ENCODE measurements around the gene ZFAND2B.
A peak's percentile ranks its signal among the peaks of the same experiment; 100 is the strongest.
"Not testable (repeated sequence)": the region's sequence is repeated elsewhere in the genome, so short reads cannot be mapped to it uniquely, and the experiment has no call there.

The ZFAND2B gene

GRCh38 chr2:219254590-219255201 is 48.1 kb downstream of the ZFAND2B start:
- peaks cover under 1% of the 10 kb centered on the region for H3K27me3 Mint-ChIP-seq
- peak overlapping the region; percentile 95 for H3K27ac Mint-ChIP-seq
- H3K4me3 Mint-ChIP-seq, result peak overlapping the region; percentile 87

GRCh38 chr2:219258942-219259341 is 52.4 kb downstream of the ZFAND2B start:
- H3K9me3 Mint-ChIP-seq (ENCODE audit: low read depth); H3K36me3 Mint-ChIP-seq; H3K27ac Mint-ChIP-seq; H3K4me3 Mint-ChIP-seq; H3K27me3 Mint-ChIP-seq: not testable (repeated sequence)
- H3K4me1 Mint-ChIP-seq (ENCODE audit: low read depth), result peaks cover 27% of the 10 kb centered on the region

More at GRCh38 chr2:219254590-219255201, 48.1 kb downstream of the ZFAND2B start:
- no peaks in the 10 kb centered on the region for H3K9me3 Mint-ChIP-seq (ENCODE audit: low read depth)
- peaks cover 45% of the 10 kb centered on the region for H3K4me1 Mint-ChIP-seq (ENCODE audit: low read depth)
- H3K36me3 Mint-ChIP-seq, result peaks cover 3% of the 10 kb centered on the region

Measured in activated naive CD8-positive, alpha-beta T cell (primary cell).